HG03571 (cell line): ENCODE data around the gene MDN1.
A peak's percentile ranks its signal among the peaks of the same experiment; 100 is the strongest.

Source experiments
- ATAC-seq: cut with Tn5 transposase; IDR thresholded peaks from one replicate; pipeline ENCODE4 v1.9.1; 2021; ENCODE audit not compliant: unreplicated experiment

MDN1 gene

DNA sequence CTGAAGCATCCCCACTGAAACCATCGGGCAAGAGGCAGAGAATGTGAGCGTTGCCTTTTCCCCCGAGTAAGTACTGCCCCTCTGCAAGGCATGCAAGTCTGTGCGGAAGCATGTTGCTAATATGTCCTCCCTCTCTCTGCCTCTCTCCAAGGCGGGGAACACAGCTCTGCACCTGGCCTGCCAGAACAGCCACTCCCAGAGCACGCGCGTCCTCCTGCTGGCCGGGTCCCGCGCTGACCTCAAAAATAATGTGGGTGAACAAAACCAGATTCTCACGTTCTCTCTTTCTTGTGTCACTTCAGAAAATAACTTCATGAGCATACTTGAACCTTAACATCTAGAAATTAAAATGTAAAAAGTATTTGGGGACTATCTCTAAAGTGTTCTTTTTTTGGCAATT lies 207.5 kb downstream of the MDN1 start:
- no peak for ATAC-seq

- no peak for ATAC-seq
These were observed 207.9 kb downstream of the MDN1 start for GRCh38 chr6:89611666-89612065.

- ATAC-seq = no peak
These were observed 209.4 kb downstream of the MDN1 start for GRCh38 chr6:89610149-89610642.

DNA sequence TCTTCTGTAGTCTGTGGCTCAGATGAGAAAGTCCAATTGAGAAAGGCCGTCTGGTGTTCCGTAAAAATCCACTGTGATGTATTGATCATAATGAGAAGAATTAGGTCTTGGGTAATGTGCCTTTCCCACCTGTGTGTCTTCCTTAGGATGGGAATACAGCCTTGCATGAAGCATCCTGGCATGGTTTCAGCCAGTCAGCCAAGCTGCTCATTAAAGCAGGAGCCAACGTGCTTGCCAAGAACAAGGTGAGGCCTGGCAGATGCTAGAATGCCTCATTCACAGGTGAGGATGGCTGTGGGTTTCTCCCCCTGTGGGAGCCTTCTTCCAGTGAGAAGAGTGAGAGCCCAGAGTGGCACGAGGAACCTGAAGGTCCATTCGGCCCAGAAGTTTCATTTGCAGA lies 213.7 kb downstream of the MDN1 start:
- no peak for ATAC-seq

GRCh38 chr6:89604653-89605052 lies 214.9 kb downstream of the MDN1 start:
- no peak for ATAC-seq

- ATAC-seq = no peak
These were observed 217.4 kb downstream of the MDN1 start for GRCh38 chr6:89602166-89602565.

DNA sequence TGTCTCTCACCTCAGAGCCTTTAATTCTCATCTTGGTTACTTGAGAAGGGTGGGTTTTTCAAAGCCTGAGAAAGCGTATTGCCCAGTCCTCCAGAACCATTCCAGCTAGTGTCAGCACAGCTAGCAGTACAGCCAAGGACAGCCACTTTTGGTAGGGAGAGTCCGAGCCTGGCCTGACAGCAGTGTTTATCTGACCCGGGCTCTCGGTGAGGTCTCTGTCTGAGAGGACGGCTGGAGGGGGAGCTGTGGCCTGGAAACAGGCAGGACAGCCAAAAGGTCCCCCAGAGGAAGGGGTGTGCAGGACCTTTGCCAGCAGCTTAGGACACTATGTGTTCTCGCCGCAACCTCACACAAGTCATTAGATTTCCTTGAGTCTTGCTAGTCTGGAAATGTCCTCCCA lies 219.9 kb downstream of the MDN1 start:
- ATAC-seq = no peak

DNA sequence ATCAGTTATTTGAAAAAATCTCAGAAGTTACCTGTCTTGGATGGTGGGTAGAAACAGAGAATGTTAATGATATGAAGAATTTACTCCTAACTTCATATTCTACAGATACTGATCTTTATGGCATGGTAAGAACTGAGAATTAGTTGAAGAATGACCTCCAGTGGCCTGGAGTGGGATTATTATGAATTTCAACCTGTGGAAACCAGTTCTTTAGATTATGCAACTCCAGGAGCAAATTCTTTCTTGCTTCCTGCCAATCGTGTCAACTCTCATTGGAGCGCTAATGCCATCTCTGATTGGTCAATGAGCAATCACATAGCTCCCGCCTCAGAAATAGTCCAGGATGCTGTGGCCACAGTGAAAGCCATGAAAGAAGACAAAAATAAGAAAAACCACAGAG lies 221.6 kb downstream of the MDN1 start:
- ATAC-seq = no peak

DNA sequence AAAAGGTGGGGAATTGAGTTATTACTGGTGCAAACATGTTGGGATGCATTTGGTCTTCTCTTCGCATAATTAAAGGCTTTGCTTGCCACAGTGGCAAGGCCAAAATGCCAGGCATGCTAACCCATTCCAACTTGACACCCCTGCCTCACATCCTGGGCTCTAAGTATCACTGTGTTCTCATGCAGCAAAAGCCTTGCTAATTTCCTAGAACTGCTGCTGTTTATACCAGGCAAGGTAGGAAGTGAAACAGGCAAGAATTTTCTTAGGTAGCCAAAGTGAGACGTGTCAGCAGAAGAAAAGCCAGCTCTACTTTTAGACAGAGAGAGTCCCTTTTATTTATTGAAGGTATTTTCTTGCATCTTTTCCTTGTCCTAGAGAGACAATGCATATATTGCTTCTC lies 222.2 kb downstream of the MDN1 start:
- ATAC-seq = no peak

- no peak for ATAC-seq
These were observed 223.1 kb downstream of the MDN1 start for GRCh38 chr6:89596484-89596883.

DNA sequence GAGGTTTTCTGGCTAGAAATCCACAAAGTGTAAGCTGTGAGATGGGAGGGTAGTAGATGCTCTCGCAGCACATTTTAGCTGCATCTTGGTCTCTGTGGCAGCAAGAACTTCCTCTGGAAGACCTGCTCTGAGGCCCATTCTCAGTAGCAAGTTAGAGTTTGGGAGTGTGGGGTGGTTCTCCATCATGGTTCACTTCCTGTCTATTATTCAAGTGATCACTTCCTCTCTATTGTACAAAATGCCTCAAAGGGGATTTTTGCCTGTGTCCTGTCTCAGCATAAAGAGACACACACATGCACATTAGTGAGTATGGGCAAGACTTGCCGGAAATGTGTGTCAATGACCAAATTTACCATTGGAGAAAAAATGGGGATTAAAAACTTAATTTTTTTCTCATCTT lies 223.5 kb downstream of the MDN1 start:
- peak; percentile 92 for ATAC-seq
